NCI-H2171 (cell line): ENCODE measurements around the gene SMARCB1.

ENCODE experiments used
- DNase-seq: peaks from one replicate; lab custom pipeline; 2025; lab: John Stamatoyannopoulos, UW

The SMARCB1 gene

DNA sequence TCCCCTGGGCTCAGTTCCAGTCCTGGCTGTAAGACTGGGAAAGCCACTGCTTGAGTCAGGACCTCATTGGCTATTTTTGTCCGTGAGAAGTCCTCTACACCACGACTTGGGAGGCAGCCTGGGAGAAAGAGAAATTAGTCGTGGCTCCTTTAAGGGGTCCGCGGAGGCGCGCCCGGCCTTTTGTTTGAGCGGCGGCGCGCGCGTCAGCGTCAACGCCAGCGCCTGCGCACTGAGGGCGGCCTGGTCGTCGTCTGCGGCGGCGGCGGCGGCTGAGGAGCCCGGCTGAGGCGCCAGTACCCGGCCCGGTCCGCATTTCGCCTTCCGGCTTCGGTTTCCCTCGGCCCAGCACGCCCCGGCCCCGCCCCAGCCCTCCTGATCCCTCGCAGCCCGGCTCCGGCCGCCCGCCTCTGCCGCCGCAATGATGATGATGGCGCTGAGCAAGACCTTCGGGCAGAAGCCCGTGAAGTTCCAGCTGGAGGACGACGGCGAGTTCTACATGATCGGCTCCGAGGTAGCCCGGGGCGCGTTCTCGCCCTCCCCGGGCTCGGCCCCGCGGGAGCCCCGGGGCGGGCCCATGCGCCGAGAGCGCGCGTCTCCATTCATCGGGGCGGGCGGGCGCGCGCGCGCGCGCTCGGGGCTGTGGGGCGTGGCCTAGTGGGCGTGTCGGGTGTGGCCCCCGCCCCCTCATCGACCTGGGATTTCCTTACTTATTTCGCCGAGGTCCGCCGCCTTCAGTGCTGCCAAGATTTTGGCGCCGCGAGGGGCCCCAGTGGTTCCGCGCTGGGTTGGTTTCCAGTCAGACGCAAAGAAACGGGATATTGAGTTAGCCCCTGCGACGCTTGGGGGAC is at the start of gene SMARCB1:
Gene SMARCB1, plus strand, starts transcription at position 215 of the 848 bp plus-strand sequence. Its CDS starts 204 bp downstream, at position 419.
- peak; percentile 84 for DNase-seq

DNA sequence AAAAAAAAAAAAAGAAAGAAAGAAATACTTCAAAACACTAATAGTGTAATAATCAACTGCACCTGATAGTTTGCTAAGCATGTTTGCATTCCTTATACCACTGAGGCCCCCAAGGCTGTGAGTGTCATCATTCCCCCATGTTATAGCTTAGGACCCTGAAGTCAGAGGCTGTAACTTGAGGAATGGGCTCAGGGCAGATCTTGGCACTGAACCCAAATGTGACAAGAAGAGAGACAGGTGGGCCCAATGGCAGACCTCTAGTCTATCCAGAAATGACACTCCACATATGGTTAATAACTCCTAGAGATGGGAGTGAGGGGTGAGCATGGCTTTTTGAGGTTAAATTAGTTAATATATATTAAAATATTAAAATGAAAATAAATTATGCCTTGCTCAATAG is 49.1 kb upstream of the SMARCB1 start:
- no peak for DNase-seq

DNA sequence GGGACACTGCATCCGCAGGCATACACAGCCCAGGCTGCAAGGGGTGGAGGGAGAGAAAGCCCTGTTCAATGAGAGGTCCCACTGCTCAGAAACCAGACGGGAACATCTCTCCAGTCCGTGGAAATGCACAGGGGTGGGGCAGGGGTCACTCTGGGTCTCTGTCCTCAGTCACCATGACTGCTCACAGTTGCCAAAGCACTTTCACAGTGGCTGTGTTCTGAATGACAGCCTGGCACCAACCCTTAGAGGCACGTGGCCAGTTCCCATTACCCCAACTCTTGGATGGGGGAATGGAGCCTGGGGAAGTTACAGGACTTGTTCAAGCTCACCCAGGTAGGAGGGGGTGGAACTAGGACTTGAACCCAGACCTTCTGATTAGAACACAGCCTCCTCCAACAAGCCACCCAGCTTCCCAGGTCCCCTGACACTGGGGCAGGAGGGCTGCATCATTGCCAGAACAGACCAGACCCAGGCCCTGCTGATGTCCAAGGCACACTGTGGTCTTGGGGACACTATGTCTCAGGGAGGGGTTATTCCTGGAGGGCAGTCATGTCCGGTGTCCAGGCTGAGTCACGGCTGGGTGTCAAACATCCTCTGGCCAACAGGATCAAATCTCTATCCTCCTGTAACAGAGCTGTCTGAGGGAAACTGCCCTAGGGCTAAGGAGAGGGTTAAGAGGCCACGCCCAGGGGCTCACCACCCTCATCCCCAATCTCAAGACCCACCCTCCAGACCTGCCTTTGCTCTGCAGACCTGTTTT is 44.1 kb upstream of the SMARCB1 start:
- DNase-seq, result no peak

DNA sequence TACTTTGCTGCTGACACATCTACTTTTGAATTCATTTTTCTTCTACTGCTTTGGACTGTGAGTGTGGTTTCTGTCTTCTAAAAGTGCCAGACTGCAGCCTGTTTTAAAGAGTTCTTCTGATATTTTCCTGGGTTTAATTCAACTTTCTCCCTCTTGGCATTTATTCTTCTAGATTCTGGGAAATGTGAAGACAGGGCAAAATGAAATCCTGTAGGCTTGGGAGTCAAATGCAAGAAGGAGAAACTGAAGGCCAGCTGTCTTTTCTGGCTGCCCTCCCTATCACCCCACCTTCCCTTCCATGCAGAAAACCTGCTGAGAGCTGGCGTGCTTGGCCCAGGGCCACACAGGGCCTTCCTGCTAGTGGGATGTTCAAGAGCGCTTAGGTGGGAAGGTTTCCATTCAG is 43.5 kb upstream of the SMARCB1 start:
- DNase-seq, result peak; percentile 19

DNA sequence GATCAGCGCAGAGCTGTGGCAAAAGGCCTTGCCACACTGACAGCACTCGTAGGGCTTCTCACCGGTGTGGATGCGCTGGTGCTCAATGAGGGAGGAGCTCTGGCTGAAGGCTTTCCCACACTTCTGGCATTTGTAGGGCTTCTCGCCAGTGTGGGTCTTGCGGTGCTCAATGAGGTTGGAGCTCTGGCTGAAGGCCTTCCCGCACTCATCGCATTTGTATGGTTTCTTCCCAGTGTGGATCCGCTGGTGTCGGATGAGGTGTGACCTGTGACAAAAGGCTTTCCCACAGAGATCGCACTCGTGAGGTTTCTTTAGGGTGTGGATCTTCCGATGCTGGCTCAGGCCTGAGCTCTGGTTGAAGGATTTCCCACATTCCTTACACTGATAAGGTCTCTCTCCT is 42.8 kb upstream of the SMARCB1 start:
- DNase-seq, result no peak

DNA sequence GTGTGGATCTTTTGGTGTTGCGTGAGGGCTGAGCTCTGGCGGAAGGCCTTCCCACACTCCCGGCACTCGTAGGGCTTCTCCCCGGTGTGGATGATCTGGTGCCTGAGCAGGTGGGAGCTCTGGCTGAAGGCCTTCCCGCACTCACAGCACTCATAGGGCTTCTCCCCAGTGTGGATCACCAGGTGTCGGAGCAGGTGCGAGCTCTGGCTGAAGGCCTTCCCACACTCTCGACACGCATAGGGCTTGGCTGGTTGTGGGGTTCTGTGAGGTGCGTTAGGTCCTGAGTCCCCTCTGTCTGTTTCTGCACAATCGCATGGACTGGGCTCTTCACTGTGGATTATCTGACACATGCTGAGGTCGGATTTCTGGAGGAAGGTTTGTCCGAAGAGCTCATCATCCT is 42.3 kb upstream of the SMARCB1 start:
- DNase-seq, result no peak

DNA sequence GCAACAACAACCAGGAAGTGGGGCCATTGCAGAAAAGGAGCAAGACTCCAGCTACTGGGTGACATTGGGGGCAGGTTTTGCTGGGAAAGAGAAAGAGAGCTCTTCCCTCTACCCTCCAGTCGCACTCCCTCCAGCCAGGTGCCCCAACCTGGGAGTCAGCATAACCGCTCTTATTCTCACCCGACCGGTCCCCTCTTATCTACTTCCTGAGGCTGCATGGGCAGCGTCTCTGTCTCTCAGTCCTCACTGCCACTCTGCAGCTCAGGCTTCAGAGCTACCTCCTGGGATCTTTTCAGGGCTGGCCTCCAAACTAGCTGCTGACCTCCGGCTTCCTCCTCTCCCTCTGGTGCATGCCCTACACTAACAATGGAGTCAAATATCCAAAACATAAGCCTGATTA is 41.0 kb upstream of the SMARCB1 start:
- no peak for DNase-seq

DNA sequence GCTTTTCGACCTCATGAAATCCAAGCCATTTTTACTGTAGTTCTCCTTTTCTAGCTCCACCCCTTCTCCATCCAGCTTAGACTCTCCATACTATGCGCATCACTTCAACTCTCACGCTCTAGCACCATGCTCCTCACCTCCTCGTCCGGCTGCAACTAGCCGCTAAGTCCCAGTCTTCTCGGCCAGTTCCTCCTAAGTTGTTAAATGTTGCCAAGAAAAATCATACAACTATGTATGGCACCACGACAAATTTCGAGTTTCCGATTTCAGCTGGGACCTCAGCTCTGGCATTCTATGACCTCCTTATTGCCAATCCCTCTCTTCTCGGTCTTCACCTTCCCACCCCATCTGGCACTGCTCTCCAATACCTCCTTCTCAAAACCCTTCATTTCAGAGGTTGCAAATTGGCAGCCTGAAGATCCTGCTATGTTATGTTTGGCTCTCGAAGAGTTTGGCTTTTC is 36.9 kb upstream of the SMARCB1 start:
- DNase-seq, result no peak

DNA sequence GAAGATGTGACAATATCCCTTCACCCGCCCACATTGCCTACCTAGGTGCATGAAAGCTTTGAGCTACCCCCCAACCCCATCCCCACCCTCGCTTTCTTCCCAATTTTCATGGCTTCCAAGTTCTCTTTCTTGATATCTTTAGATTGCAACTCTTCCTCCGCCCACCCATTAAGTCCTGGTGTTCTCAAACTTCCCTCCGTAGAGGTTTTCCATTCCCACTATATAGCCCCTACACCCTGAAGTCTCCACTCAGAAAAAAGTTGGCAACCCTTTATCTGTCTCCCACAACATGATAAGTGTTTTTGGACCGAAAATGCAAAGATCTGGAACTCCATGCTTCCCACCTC is 36.4 kb upstream of the SMARCB1 start:
- DNase-seq, result no peak

DNA sequence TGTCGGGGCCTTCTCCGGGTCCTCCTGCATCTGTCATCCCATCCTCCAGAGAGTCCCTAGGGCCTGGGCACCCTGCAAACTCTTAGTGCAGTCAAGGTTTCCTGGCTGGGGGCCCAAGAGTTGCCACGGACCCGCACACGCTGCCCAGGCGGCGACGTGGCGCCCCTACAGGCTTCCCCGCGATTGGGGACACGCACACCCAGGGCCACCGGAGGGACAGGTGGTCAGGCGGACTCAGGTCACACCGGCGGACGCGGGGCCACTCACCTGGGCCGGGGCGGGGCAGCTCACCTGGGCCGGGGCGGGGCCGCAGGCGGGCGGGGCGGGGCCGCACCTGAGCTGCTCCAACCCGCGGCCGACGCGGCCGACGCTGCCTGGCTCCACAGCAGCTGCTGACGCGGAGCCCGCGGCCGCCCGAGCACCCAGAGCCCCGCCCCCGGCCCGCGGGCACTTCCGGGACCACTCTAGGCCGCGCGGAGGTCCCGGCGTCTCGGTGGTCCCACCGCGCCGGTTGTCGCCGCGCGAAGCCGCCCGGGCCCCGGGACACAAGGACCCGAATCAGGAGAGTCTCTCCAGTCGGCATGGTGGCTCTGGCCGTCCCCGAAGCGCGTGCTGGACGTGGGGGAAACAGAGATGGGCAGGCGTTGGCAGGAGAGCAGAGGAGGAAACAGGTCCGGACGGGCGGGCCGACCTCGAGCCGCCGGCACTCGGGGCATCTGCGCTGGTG is 35.9 kb upstream of the SMARCB1 start, which contains the start of gene ZNF70:
Gene ZNF70, minus strand, starts transcription at position 399 of the 727 bp plus-strand sequence. CDS start 5,972 bp downstream, outside the sequence.
- DNase-seq, result peak; percentile 94

DNA sequence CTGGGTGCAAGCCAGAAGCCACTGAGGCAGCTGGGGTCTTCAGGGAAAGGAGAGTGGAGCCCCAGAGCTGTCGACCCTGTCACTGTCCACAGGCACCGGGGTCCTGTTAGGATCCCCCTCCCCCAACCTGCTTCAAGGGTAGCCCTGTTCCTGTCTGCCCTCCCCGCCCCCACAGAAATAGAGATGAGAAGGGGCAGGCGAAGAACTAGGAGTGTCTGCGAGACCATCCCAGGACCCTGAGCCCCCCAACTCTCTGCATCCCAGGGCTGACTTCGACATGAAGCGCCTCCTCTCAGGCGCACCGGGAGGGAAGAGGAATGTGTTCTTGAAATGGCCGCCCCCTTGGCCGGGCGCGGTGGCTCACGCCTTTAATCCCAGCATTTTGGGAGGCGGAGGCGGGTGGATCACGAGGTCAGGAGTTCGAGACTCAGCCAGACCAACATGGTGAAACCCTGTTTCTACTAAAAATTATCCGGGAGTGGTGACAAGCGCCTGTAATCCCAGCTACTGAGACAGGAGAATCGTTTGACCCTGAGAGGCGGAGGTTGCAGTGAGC is 35.2 kb upstream of the SMARCB1 start:
- no peak for DNase-seq

DNA sequence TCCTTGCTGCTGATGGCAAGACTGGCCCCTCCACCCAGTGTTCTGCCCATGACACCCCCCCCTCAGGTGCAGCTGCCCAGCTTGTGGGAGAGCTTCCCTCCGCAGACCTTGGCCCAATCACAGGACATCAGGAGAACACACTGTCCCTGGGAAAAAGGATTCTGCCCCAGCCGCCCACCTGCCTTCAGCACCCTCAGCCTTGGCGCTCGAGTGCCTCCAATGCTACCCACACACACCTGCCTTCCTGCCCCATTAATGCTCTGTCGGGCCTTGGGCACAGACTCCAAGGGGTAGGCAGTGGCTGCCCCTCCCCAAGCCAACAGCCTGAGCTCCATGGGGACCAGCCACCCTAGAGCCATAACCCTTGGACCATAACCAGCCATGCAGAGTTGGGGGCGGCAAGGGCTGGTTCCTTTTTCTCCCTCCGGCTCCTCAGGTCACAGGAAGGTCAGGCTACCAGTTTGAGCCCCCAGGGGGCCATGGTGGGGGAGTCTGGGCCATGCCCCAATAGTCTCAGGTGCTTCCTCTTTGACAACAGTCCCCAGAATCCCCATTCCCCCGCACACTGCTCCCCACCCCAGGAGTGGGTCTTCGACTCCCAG is 34.6 kb upstream of the SMARCB1 start:
- no peak for DNase-seq

DNA sequence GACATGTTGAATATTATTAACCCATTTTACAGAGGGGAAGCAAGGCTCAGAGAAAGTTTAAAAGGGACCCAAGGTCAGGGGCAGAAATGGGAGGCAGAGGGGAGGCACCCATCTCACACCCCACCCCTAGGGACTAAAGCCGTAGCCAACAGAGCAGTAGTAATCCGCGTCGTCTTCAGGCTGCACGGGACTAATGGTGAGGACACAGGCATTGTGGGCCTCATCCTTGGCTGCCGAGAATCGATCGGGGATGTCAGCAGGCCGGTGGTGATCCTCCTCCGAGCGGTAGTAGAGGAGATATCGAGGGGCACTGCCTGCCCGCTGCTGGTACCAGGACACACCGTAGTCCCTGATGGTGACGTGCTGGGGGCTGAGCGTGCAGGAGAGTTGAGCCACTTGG is 34.0 kb upstream of the SMARCB1 start:
- no peak for DNase-seq

DNA sequence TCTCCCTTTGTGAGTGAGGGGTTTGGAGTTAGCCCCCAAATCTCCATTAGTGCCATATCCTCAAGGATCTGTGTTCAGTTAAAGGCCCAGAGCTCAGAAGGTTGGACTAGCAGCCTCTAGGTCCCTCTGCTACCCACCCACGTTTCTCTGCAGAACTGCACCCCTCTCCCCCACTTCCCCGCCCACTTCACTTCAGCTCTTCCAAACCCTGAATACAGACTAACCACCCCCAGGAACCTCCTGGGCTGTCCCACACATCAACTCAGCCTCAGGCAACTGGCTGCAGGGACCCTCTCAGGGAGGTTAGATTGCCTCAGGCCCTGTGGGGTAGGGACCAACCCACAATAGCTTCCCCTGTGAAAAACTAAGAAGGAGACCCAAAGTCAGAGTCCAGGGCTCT is 33.4 kb upstream of the SMARCB1 start:
- DNase-seq, result no peak

DNA sequence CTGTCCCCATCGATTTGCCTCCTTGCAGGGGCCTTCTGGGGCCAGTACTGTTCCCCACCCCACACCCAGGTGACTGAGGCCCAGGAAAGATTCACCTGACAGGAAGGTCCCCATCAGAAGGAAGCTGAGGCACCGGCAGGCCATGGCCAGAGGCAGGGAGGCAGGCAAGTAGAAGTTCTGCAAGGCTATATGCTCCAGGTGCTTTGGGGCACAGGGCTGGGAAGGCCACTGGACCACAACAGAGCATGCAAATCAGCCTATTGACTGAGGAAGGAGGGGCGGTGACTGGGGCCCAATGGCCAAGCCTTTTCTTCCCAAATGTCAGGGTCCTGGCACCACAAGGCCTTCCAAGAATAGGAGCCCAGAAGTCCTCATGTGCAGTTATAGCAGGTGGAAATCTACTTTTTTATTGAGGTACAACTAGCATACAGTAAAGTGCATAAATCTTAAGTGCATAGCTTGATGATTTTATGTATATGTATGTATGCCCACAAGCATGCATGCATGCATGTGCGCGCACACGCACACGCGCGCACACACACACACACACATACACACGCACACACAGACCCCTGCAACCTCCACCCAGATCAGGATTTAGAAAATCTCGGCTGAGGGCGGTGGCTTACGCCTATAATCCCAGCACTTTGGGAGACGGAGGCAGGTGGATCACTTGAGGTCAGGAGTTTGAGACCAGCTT is 32.4 kb upstream of the SMARCB1 start, which contains the start of gene VPREB3:
Gene VPREB3, minus strand, starts transcription at position 206 of the 700 bp plus-strand sequence. Its CDS starts 62 bp downstream, at position 144.
- DNase-seq, result no peak

DNA sequence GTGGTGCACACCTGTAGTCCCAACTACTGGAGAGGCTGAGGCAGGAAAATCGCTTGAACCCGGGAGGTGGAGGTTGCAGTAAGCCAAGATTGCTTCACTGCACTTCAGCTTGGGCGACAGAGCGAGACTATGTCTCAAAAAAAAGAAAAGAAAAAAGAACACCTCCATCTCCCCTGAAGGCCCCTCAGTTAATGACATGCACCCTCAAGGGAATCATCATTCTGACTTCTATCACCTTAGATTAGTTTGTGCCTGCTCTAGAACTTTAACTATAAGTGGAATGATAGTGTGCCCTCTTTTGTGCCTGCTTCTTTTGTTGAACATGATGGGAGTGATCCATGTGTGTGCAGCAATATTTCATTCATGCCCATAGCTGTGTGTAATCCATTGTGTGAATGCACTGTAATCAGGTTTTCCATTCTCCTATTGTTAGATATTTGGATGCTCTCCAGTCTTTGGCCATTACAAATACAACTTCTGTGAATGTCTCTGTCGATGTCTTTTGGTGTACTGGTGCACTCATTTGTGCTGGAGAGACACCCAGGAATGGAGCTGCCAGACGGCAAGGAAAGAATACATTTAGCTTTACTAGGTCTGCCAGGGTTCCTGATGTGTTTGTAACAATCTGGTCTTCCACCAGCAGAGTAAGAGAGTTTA is 31.7 kb upstream of the SMARCB1 start:
- DNase-seq, result no peak

DNA sequence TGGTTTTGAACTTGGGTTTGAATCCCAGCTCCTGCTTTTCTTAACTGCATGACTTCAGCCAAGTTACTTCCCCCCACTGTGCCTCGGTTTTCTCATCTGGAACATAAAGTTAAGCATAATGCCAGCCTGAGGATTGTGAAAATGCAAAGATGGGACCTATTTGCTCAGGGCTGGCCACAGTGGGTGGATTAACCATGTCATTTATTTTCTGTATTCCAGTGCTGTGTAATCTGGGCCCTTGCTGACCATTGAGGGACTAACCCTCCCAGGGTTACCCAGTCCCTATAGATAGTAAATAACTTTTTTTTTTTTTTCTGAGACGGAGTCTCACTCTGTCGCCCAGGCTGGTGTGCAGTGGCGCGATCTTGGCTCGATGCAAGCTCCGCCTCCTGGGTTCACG is 31.1 kb upstream of the SMARCB1 start:
- DNase-seq, result no peak

DNA sequence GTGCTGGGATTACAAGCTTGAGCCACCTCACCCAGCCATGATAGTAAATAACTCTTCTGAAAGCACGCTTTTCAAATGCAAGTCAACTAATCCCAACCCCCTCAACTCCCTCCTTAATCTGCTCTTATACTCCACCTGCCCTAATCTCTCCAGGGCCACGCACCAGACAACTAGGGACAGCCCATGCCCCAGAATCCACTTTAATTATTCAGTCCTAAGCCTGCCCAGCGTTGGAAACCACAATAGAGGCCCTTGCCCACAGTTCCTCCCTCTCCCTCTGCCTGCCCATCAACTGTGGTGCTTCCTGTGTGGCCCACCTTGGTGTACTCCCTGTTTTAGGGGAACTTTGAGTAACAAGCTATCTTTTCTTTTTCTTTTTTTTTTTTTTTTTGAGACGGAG is 29.9 kb upstream of the SMARCB1 start:
- no peak for DNase-seq

DNA sequence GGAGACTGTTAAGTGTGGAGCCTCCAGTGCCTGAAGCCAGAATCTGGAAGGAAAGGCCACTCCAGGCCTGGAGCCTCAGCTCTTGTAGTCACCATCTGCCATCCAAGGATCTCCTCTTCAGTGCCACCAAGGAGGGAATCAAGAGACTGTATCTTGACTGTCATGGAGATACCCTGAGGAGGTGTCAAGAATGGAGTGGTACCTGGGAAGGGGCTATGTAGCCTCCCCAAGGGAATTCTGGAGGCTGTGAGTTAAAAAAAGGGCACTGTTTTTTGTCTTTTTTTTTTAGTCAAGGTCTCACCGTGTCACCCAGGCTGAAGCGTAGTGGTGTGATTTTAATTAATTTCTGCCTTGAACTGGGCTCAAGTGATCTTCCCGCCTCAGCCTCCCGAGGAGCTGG is 27.2 kb upstream of the SMARCB1 start:
- DNase-seq, result no peak

DNA sequence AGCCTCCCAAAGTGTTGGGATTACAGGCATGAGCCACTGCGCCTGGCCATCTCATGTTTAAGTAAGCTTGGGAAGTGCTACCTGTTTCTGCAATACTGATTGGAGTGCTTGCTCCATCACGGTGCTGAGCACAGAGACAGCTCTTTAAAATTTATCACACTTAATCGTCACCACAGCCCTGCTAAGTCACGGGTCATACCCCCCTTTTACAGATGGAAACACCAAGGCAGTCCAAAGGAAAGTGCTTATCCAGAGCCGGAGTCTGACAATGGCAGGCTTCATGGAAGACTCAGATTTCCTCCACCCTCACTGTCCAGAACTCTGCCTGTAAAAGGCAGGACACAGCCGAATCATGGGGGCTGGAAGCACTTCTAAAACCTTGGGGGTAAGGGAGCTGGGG is 26.7 kb upstream of the SMARCB1 start:
- DNase-seq, result no peak
